DMS153 treated with DMSO at 0.1 percent for 48 hours (cell line): ENCODE measurements around the gene B3GALT6.
A peak's percentile ranks its signal among the peaks of the same experiment; 100 is the strongest.

ENCODE experiments used
- DNase-seq: peaks from one replicate; lab custom pipeline; 2025; ENCODE audit not compliant: unreplicated experiment; lab: John Stamatoyannopoulos, UW

B3GALT6 gene

GRCh38 chr1:1259951-1260600 lies 28.0 kb downstream of the B3GALT6 start:
- DNase-seq: no peak

GRCh38 chr1:1260843-1261560 lies 29.0 kb downstream of the B3GALT6 start:
- no peak for DNase-seq

GRCh38 chr1:1262071-1262470 lies 30.0 kb downstream of the B3GALT6 start:
- DNase-seq: no peak

- no peak for DNase-seq
These were observed 30.7 kb downstream of the B3GALT6 start for GRCh38 chr1:1262758-1263157.

- DNase-seq: no peak
These were observed 32.0 kb downstream of the B3GALT6 start for GRCh38 chr1:1264026-1264425.

- no peak for DNase-seq
These were observed 32.8 kb downstream of the B3GALT6 start for GRCh38 chr1:1264868-1265272.

- no peak for DNase-seq
These were observed 35.6 kb downstream of the B3GALT6 start for GRCh38 chr1:1267488-1268283.

- no peak for DNase-seq
These were observed 36.2 kb downstream of the B3GALT6 start for GRCh38 chr1:1268284-1268682.

- DNase-seq: no peak
These were observed 38.8 kb downstream of the B3GALT6 start for GRCh38 chr1:1270813-1271212.

GRCh38 chr1:1272341-1273208 lies 40.5 kb downstream of the B3GALT6 start:
- no peak for DNase-seq

- DNase-seq: no peak
These were observed 41.1 kb downstream of the B3GALT6 start for GRCh38 chr1:1273209-1273511.

- peak; percentile 93 for DNase-seq
These were observed 41.7 kb downstream of the B3GALT6 start, which contains the start of gene UBE2J2 for GRCh38 chr1:1273512-1274298. UBE2J2 (minus strand) TSS chr1:1273854; CDS start chr1:1267992, 5,862 bp downstream.

- no peak for DNase-seq
These were observed 42.4 kb downstream of the B3GALT6 start for GRCh38 chr1:1274299-1274930.

GRCh38 chr1:1274931-1275431 lies 42.9 kb downstream of the B3GALT6 start:
- DNase-seq: no peak

GRCh38 chr1:1275836-1276235 lies 43.8 kb downstream of the B3GALT6 start:
- DNase-seq: no peak

- no peak for DNase-seq
These were observed 46.6 kb downstream of the B3GALT6 start for GRCh38 chr1:1278620-1279019.

GRCh38 chr1:1279028-1279427 lies 47.0 kb downstream of the B3GALT6 start:
- DNase-seq: no peak

- DNase-seq: no peak
These were observed 48.9 kb downstream of the B3GALT6 start for GRCh38 chr1:1280782-1281481.
